AG10803 (cell line): ENCODE measurements around the gene TMEM182.

Source experiments
- DNase-seq: peaks from one replicate; pipeline ENCODE4 v3.0.0; 2010; ENCODE audit warnings: low read depth
- H3K4me3 ChIP-seq: 2 replicates; pipeline ENCODE4 v1.5.1; 2011; ENCODE audit warnings: mild to moderate bottlenecking, low read length, control low read depth
- TF ChIP-seq, protein P1 (sequence below): conservative IDR thresholded peaks from 2 replicates; pipeline ENCODE4 v1.5.1; 2011; ENCODE audit warnings: mild to moderate bottlenecking, low read length, control low read depth, inconsistent platforms

Gene TMEM182

DNA sequence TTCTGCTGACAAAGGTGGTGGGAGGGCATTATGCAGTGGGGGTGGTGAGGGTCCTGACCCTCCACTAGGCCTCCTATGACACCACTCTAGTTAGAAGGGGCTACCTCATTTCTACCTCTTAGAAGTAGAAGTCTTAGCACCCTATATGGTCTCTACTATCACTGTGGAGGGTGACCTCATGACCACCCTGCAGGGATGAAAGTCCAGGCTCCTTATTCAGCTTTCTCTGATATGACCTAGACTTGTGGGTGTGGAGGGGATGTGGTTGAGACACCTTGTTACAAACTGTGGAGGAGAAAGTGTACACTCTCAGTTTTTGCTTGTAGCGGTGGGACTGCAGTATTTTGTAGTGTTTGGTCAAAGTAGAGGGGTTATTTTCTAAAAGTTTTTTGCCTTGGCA is 18.6 kb downstream of the TMEM182 start:
- TF ChIP-seq, protein P1, sequence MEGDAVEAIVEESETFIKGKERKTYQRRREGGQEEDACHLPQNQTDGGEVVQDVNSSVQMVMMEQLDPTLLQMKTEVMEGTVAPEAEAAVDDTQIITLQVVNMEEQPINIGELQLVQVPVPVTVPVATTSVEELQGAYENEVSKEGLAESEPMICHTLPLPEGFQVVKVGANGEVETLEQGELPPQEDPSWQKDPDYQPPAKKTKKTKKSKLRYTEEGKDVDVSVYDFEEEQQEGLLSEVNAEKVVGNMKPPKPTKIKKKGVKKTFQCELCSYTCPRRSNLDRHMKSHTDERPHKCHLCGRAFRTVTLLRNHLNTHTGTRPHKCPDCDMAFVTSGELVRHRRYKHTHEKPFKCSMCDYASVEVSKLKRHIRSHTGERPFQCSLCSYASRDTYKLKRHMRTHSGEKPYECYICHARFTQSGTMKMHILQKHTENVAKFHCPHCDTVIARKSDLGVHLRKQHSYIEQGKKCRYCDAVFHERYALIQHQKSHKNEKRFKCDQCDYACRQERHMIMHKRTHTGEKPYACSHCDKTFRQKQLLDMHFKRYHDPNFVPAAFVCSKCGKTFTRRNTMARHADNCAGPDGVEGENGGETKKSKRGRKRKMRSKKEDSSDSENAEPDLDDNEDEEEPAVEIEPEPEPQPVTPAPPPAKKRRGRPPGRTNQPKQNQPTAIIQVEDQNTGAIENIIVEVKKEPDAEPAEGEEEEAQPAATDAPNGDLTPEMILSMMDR: no peak
- no peak for DNase-seq
- no peak overlapping the region for H3K4me3 ChIP-seq

DNA sequence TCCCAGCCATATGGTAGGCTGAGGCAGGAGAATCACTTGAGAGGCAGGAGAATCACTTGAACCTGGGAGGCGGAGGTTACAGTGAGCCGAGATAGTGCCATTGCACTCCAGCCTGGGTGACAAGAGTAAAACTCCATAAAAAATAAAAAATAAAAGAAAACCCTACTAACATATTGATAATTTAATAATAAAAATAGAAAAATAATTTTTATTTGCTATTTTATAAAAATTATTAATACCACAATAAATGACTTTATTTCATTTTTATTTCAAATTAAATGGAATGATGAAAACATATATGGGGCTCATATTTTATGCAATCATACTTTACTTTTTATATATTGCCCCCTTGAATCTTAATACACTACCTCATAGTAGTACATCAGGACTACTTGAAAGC is 20.4 kb downstream of the TMEM182 start:
- DNase-seq: no peak
- TF ChIP-seq, protein P1: no peak
- no peak overlapping the region for H3K4me3 ChIP-seq

DNA sequence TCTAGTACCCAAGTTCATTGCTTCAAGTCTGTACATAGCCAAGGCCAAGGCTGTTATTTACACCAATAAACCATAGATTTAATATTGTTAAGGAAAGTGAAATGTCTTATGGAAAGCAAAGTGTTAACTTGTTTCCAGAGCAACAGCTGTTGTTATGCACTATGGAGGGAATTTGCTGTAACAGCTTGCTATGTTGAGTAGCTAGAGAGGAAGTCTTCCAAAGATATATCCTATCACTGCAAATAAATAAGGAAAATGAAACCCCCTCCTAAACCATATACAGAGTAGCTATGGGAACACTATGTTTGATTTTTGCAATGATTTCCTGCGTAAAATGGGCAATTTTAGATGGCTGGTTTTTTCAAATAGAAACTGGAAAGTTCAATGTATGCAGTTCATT is 21.1 kb downstream of the TMEM182 start:
- H3K4me3 ChIP-seq: no peak overlapping the region
- DNase-seq: no peak

DNA sequence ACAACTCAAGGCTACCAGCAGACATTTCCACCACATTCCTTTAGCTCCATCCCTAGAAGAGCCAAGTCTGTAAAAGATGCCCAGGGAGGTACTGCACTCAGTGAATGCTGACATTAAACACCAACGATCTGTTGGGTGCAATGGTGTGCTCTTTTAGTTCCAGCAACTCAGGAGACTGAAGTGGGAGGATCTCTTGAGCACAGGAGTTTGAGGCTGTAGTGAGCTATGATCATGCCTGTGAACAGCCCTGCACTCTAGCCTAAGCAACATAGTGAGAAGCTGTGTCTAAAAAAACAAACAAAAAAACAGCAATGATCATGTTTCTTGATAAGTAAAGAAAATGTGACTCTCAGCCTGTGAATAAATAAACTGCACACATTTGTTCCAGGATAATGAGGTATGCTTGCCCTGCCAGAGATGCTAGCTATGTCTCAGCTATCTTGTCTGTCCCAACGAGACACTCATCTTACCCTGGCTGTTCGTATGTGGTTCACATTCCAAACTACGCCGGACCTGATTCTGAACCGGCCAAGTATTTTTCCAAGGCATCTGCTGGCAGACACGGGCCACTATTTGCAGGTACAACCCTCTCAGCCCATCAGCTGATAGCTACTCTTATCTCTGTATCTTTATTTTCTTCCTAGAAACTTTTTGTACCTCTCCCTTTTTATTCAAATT is 21.8 kb downstream of the TMEM182 start:
- DNase-seq: no peak
- no peak overlapping the region for H3K4me3 ChIP-seq
- TF ChIP-seq, protein P1: no peak

More for the DNA sequence above, 21.1 kb downstream of the TMEM182 start:
- TF ChIP-seq, protein P1: no peak

DNA sequence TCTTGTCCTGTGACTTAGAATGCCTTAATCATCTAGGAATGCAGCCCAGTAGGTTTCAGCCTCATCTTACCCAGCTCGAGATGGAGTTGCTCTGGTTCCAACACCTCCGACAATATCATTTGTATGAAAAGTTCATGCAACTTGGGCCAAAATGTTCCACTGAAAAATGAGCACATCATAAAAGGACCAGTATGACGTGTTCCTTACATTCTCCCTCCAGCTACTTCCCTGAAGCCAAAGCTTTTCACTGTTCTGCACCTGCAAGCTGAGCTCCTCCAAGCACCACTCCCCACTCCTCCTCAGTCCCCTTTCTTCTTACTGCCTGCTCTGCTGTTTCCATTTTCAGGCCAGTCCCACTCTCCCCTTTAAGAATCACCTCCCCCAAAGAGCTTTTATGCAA is 23.1 kb downstream of the TMEM182 start:
- no peak overlapping the region for H3K4me3 ChIP-seq
- DNase-seq: no peak
- TF ChIP-seq, protein P1: no peak

DNA sequence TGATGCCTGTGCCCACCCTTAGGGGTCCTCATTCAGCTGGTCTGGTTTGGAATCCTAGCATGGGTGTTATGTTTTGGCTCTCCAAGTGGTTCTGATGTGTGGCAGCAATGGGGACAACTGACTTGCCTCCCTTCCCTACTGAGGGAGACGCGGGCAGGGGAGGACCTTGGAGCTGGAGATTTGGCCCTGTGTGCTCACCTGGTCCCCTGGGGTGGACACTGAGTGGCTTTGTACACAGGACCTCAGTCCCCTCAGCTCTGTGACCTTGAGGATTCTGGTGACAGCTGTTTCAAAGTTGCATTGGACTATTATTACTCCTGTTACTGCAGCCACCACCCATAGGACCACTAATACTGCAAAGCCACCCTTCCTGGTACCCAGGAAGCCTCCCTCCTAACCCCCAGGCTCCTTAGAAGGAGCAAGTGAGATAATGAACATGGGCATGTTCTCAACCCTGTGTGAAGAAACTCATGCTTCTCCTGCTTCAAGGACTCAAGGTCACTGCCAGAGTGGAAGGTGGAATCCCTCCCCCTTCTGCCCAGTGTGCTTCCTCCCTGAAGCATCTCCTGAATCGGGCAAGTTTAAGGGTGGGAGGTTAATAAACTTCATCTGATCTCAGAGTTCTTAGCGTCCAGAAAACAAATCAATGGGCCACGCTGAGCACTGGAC is 26.5 kb downstream of the TMEM182 start:
- TF ChIP-seq, protein P1: no peak
- no peak for DNase-seq
- H3K4me3 ChIP-seq: no peak overlapping the region

DNA sequence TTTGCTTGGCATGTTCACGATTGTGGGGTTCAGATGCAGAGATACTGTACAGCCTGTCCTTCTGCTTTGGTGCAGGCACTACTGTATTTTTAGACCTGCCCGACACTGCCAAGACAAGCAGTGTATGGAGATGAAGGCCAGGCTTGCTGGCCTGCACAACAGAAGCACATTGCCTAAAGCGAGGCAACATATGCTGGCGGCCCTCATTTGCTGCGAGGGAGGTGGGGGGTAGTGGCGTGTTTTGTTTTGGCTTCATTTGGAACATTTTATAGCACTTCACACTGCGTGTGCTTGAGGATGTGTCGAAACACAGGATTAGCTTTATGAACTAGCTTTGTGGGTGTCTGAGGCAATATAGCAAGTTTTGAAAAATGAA is 27.0 kb downstream of the TMEM182 start:
- TF ChIP-seq, protein P1: no peak
- DNase-seq: no peak
- no peak overlapping the region for H3K4me3 ChIP-seq
